Hepatocyte (in vitro differentiated cells): Measurements from ENCODE around the gene CLEC18A.

Source experiments
- EZH2 ChIP-seq: fragments of 200-600 bp; sonication (generic); IDR thresholded peaks from 2 replicates; pipeline ENCODE4 v1.6.1; 2016; ENCODE audit warnings: antibody characterized with exemption, mild to moderate bottlenecking, borderline replicate concordance
- TF ChIP-seq, protein P1 (sequence below): fragments of 200-600 bp; sonication (generic); IDR thresholded peaks from 2 replicates; pipeline ENCODE4 v1.5.1; 2016; ENCODE audit warnings: antibody characterized with exemption, mild to moderate bottlenecking; ENCODE audit not compliant: poor library complexity

DNA sequence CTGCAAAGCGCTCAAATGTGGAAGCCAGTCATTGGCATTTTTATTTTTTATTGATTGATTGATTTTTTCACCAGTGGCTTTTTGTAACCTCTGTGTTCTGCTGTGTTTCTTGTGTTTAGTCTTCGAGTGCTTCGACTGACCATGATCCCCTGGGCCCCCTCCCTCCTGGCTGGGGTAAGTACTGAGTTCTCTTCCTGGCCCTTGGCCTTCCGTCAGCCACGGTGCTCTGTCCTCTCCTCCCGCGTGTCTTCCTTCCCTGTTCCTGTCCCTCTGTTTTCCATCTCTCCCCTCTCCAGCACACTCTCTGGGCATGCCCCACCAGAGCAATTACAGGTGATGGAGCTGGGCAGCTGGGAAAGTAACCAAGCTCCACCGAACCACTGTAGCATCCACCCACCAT lies 25.8 kb upstream of the CLEC18A start:
- TF ChIP-seq, protein P1, sequence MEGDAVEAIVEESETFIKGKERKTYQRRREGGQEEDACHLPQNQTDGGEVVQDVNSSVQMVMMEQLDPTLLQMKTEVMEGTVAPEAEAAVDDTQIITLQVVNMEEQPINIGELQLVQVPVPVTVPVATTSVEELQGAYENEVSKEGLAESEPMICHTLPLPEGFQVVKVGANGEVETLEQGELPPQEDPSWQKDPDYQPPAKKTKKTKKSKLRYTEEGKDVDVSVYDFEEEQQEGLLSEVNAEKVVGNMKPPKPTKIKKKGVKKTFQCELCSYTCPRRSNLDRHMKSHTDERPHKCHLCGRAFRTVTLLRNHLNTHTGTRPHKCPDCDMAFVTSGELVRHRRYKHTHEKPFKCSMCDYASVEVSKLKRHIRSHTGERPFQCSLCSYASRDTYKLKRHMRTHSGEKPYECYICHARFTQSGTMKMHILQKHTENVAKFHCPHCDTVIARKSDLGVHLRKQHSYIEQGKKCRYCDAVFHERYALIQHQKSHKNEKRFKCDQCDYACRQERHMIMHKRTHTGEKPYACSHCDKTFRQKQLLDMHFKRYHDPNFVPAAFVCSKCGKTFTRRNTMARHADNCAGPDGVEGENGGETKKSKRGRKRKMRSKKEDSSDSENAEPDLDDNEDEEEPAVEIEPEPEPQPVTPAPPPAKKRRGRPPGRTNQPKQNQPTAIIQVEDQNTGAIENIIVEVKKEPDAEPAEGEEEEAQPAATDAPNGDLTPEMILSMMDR = no peak
- no peak for TF ChIP-seq EZH2
